Esophagus squamous epithelium (tissue), 5 donors: ENCODE measurements around the gene PGAM5. TPM values are rescaled to one million over a fixed set of nuclear protein-coding genes. Genes with fewer than 3 reads are reported as not detected.

Source experiments
- DNase-seq: peaks from one replicate; lab custom pipeline; 2025; lab: John Stamatoyannopoulos, UW
- H3K27ac ChIP-seq, 4 donors: fragments of 200-600 bp; sonication (generic); one replicate each; pipeline ENCODE4 v1.5.1; 2016 to 2019; ENCODE audit warnings: mild to moderate bottlenecking in 1 of 4
- H3K27me3 ChIP-seq, 4 donors: fragments of 200-600 bp; sonication (generic); 1 replicate in 3 of 4; 2 replicates in 1 of 4; pipeline versions ENCODE4 v1.5.1 to v1.6.0; 2017 to 2021; ENCODE audit warnings: antibody characterized with exemption in 1 of 4
- H3K36me3 ChIP-seq, 3 donors: fragments of 200-600 bp; sonication (generic); one replicate each; pipeline ENCODE4 v1.5.1; 2016 to 2019
- H3K4me1 ChIP-seq, 3 donors: fragments of 200-600 bp; sonication (generic); one replicate each; pipeline ENCODE4 v1.5.1; 2017 to 2019
- H3K4me3 ChIP-seq, 4 donors: fragments of 200-600 bp; sonication (generic); 1 replicate in 3 of 4; 2 replicates in 1 of 4; pipeline ENCODE4 v1.5.1; 2016 to 2019; ENCODE audit warnings: mild to moderate bottlenecking in 2 of 4, moderate library complexity in 1 of 4
- H3K9me3 ChIP-seq, 3 donors: fragments of 200-600 bp; sonication (generic); one replicate each; pipeline ENCODE4 v1.5.1; 2016 to 2019
- POLR2A ChIP-seq, 4 donors: fragments of 450-650 bp; IDR thresholded peaks; one replicate each; pipeline ENCODE4 v1.6.1; 2017; ENCODE audit warnings: antibody characterized with exemption in 4 of 4, mild to moderate bottlenecking in 4 of 4, moderate library complexity in 3 of 4
- WGBS, 2 donors: methylation state at CpG; one replicate each; pipeline ENCODE4 v1.1.5; 2018; 5-methylcytosine and 5-hydroxymethylcytosine counted together
- intact Hi-C: fragments of 100-400 bp; cut with DNase I; formaldehyde crosslinking; loops from one replicate; pipeline ENCODE4 v1.15.0; 2022
- total RNA-seq, 4 donors: library from RNA; depleted of rRNA; stranded (reverse); fragments of >200 nt; gene quantifications; one replicate each; pipeline ENCODE4 v1.1.0, GENCODE V29; 2016
- TF ChIP-seq, protein P1 (sequence below), 6 experiments: fragments of 450-650 bp in 4 of 6; fragments of 200-600 bp in 2 of 6; sonication (generic) in 2 of 6; IDR thresholded peaks; one replicate each; pipeline ENCODE4 v1.5.1; 2016 to 2019; ENCODE audit warnings: antibody characterized with exemption in 6 of 6, mild to moderate bottlenecking in 4 of 6, moderate library complexity in 4 of 6
- donor health status: DM: yes; HTN: yes; CAD: no.

PGAM5 gene
- total RNA-seq: 10 to 100 TPM; 33.9 to 71.0 (median 39.9) TPM

- Histone ChIP-seq H3K36me3 (peaks cover 0 to 16% (median under 1%) of the 10 kb centered on the region in 3 donors), H3K27ac (peak within 1 kb of the TSS; percentile 80 to 88 (median 86)), H3K4me1 (peaks cover 13 to 43% (median 21%) of the 10 kb centered on the region in 3 donors), H3K9me3 (no peaks in the 10 kb centered on the region), H3K27me3 (no peaks in the 10 kb centered on the region), H3K4me3 (peak within 1 kb of the TSS; percentile 56 to 97 (median 90))
- intact Hi-C loops: no loop called here
- WGBS, 2 donors: 1% methylated on average over 28 of the region's 94 CpGs; no CpG with 5 or more reads in 1 of the 2 donors
- peak in 3 of 4 donors; percentile 57 to 60 (median 58) for TF ChIP-seq POLR2A (IDR thresholded peaks at IDR 0.05)
- TF ChIP-seq, protein P1, sequence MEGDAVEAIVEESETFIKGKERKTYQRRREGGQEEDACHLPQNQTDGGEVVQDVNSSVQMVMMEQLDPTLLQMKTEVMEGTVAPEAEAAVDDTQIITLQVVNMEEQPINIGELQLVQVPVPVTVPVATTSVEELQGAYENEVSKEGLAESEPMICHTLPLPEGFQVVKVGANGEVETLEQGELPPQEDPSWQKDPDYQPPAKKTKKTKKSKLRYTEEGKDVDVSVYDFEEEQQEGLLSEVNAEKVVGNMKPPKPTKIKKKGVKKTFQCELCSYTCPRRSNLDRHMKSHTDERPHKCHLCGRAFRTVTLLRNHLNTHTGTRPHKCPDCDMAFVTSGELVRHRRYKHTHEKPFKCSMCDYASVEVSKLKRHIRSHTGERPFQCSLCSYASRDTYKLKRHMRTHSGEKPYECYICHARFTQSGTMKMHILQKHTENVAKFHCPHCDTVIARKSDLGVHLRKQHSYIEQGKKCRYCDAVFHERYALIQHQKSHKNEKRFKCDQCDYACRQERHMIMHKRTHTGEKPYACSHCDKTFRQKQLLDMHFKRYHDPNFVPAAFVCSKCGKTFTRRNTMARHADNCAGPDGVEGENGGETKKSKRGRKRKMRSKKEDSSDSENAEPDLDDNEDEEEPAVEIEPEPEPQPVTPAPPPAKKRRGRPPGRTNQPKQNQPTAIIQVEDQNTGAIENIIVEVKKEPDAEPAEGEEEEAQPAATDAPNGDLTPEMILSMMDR (IDR thresholded peaks at IDR 0.05): peak in 2 of 6 experiments; percentile 10 to 19
- peak; percentile 38 for DNase-seq
Observed at GRCh38 chr12:132710405-132711079, at the start of gene PGAM5. TSS of gene PGAM5 (plus strand) at chr12:132710842. CDS start at chr12:132710877, 35 bp downstream.

- H3K4me1 ChIP-seq: no peaks in the 10 kb centered on the region
- intact Hi-C loops: no loop called here
- no peak overlapping the region for H3K4me3 ChIP-seq
- no peaks in the 10 kb centered on the region for H3K27me3 ChIP-seq
- no peak overlapping the region for H3K27ac ChIP-seq
- no peaks in the 10 kb centered on the region for H3K9me3 ChIP-seq
- no peak for TF ChIP-seq POLR2A (IDR thresholded peaks at IDR 0.05)
- TF ChIP-seq, protein P1 (IDR thresholded peaks at IDR 0.05): no peak
- H3K36me3 ChIP-seq: peaks cover 15 to 100% (median 21%) of the 10 kb centered on the region in 3 donors
- no peak for DNase-seq
- WGBS, 2 donors: 84 to 95% methylated on average over 6 to 9 of the region's 11 CpGs
Observed at GRCh38 chr12:132660996-132661395, 49.6 kb upstream of the PGAM5 start.

DNA sequence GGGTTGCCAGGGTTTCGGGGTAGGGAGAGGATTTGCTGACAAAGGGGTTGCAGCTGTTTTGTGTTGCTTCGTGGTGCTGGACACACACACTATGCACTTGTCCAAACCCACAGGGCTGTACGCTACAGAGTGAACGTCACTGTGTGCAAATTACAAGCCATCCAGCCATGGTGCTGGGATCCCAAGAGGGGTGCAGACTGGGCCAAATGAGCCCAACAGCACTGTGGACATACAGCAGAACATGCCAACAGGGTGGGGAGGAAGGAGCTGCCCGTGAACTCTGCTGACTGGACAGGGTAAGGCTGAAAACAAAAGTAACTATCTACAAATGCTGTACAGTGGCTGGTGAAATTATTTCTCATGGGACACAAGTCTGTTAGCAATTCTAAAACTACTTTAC lies 48.7 kb upstream of the PGAM5 start:
- H3K4me3 ChIP-seq: no peak overlapping the region
- H3K27me3 ChIP-seq: no peaks in the 10 kb centered on the region
- 59 to 69% methylated on average over 5 of the region's 5 CpGs for WGBS, 2 donors
- intact Hi-C loops: no loop called here
- no peak overlapping the region for H3K27ac ChIP-seq
- H3K4me1 ChIP-seq: no peaks in the 10 kb centered on the region
- no peak for DNase-seq
- H3K36me3 ChIP-seq: peaks cover 15 to 100% (median 21%) of the 10 kb centered on the region in 3 donors
- H3K9me3 ChIP-seq: no peaks in the 10 kb centered on the region
- no peak for TF ChIP-seq POLR2A (IDR thresholded peaks at IDR 0.05)
- TF ChIP-seq, protein P1 (IDR thresholded peaks at IDR 0.05): no peak

DNA sequence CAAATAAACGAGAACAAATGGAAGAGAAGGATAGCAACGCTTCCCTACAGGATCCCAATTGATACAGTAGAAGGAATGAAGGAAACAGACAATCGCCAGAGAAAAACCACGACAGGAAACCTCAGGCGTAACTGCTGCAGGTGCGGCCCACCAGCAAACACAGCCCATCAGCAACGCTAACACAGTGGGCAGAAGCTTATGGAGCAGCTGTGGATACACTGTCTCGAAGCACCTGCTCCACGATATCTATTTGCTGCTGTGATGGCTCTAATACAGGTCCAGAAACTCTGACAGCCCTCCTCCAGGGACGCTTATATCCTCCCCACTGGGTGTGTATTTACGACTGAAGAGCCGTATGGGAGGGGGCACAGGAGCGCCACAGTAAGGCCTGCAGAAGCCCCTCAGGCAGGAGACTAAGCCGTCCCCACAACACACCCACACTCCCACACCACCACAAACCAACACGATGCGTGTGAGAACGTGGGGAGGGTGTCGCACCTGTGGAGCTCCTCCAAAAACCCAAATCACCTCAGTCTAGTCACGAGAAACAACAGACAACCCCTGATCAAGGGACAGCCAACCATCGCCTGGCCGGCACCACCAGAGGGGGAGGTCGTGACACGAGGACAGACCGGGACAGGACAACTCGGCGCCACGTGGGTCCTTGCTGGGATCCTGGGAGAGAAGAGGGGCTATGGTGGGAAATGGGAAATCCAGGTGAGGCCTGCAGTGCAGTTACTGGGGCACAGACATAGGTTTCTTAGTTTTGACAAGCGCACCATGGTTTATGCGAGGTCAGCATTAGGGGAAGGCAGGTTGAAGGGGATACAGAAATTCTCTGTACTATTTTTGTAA lies 47.5 kb upstream of the PGAM5 start:
- intact Hi-C loops: no loop called here
- 74 to 86% methylated on average over 23 to 29 of the region's 29 CpGs for WGBS, 2 donors
- TF ChIP-seq POLR2A (IDR thresholded peaks at IDR 0.05): no peak
- TF ChIP-seq, protein P1 (IDR thresholded peaks at IDR 0.05): no peak
- Histone ChIP-seq H3K9me3 (no peaks in the 10 kb centered on the region), H3K36me3 (peaks cover 11 to 100% (median 26%) of the 10 kb centered on the region in 3 donors), H3K27ac (no peak overlapping the region), H3K27me3 (no peaks in the 10 kb centered on the region), H3K4me1 (no peaks in the 10 kb centered on the region), H3K4me3 (no peak overlapping the region)
- no peak for DNase-seq
